Naive thymus-derived CD8-positive, alpha-beta T cell (primary cell): ENCODE results near the gene CNIH2. TPM values are rescaled to one million over a fixed set of nuclear protein-coding genes. Genes with fewer than 3 reads are reported as not detected.

ENCODE experiments used
- ATAC-seq, 2 donors: fragments of 150-1000 bp; cut with Tn5 transposase in 1 of 2; sonication (Bioruptor Pico), chemical (Tn5 transposase) in 1 of 2; 1 replicate in 1 of 2; 2 replicates in 1 of 2; pipeline ENCODE4 v1.10.0; 2021; ENCODE audit warnings: mild to moderate bottlenecking in 2 of 2, moderate library complexity in 2 of 2
- POLR2A ChIA-PET: fragments of 350-600 bp; sonication (Branson Sonifier 250); formaldehyde crosslinking; loops from one replicate; lab custom pipeline; 2021; ENCODE audit warnings: antibody characterized with exemption; lab: Charles Lee
- DNase-seq, 10 donors: peaks; one replicate each; pipeline versions ENCODE4 v3.0.0 to v3.0.0-alpha.2; 2020 to 2022
- H3K27ac Mint-ChIP-seq, 10 donors: one replicate each; pipeline ENCODE4 v1.8.0; 2020 to 2022; ENCODE audit warnings: mild to moderate bottlenecking in 10 of 10, mixed read lengths in 10 of 10, moderate library complexity in 4 of 10, inconsistent platforms in 1 of 10
- H3K27me3 Mint-ChIP-seq, 5 donors: one replicate each; pipeline ENCODE4 v1.8.0; 2021 to 2022; ENCODE audit warnings: mixed read lengths in 5 of 5
- H3K36me3 Mint-ChIP-seq, 3 donors: one replicate each; pipeline ENCODE4 v1.8.0; 2020 to 2022; ENCODE audit warnings: mixed read lengths in 3 of 3, mild to moderate bottlenecking in 2 of 3, inconsistent platforms in 1 of 3
- H3K4me1 Mint-ChIP-seq, 4 donors: one replicate each; pipeline ENCODE4 v1.8.0; 2021 to 2022; ENCODE audit warnings: mixed read lengths in 4 of 4
- H3K4me3 Mint-ChIP-seq, 10 donors: one replicate each; pipeline ENCODE4 v1.8.0; 2020 to 2022; ENCODE audit warnings: mild to moderate bottlenecking in 10 of 10, mixed read lengths in 10 of 10, moderate library complexity in 6 of 10, inconsistent platforms in 1 of 10
- H3K9me3 Mint-ChIP-seq, 9 donors: one replicate each; pipeline ENCODE4 v1.8.0; 2020 to 2022; ENCODE audit warnings: mixed read lengths in 9 of 9, mild to moderate bottlenecking in 3 of 9, inconsistent platforms in 1 of 9, moderate library complexity in 1 of 9
- polyA plus RNA-seq, 3 donors: library from polyadenylated mRNA; unstranded; fragments of 300-500 nt; fragmentation: Illumina TruSeq; gene quantifications; one replicate each; pipeline ENCODE4 v1.2.3, GENCODE V29; 2021
- total RNA-seq, 8 experiments: library from RNA in 2 of 8; stranded (reverse) in 2 of 8; gene quantifications; one replicate each; pipeline ENCODE4 v1.2.3 and lab custom pipeline; 2021 to 2026

The CNIH2 gene
- total and polyA plus RNA-seq, 5 experiments from 2014 or later: 1.1 to 2.8 TPM; not detected in 3

GRCh38 chr11:66286699-66287098, 8.7 kb downstream of the CNIH2 start:
- DNase-seq: no peak
- Mint-ChIP-seq H3K36me3 (peaks cover 0 to 5% (median 0%) of the 10 kb centered on the region in 3 donors), H3K4me3 (peak overlapping the region in 7 of 10 donors; percentile 12 to 91 (median 68)), H3K27ac (peak overlapping the region in 5 of 10 donors; percentile 2 to 88 (median 66)), H3K4me1 (peaks cover 18 to 61% (median 51%) of the 10 kb centered on the region in 4 donors), H3K9me3 (no peaks in the 10 kb centered on the region), H3K27me3 (peaks cover 0 to 8% (median 0%) of the 10 kb centered on the region in 5 donors)
- no peak for ATAC-seq
- POLR2A ChIA-PET: interaction anchor here (1.3 to 11.2 kb wide), 3 partner anchors 19 to 30 kb away, joined by 3 to 102 read pairs (median 4); partner anchors contain the start of genes CD248 and RAB1B

- ATAC-seq (no peak), DNase-seq (no peak)
- H3K4me3 Mint-ChIP-seq: peak overlapping the region; percentile 56 to 93 (median 81)
- POLR2A ChIA-PET: interaction anchor here (0.5 to 11.2 kb wide), 6 partner anchors 8 to 357 kb away, joined by 3 to 102 read pairs (median 4); partner anchors contain the start of genes CD248 and RAB1B
- peaks cover 0 to 5% (median 0%) of the 10 kb centered on the region in 3 donors for H3K36me3 Mint-ChIP-seq
- peak overlapping the region in 6 of 10 donors; percentile 43 to 93 (median 68) for H3K27ac Mint-ChIP-seq
- H3K4me1 Mint-ChIP-seq: peaks cover 16 to 56% (median 46%) of the 10 kb centered on the region in 4 donors
- no peaks in the 10 kb centered on the region for H3K9me3 Mint-ChIP-seq
- peaks cover 0 to 8% (median 3%) of the 10 kb centered on the region in 5 donors for H3K27me3 Mint-ChIP-seq
Measured at GRCh38 chr11:66287211-66287888, 9.4 kb downstream of the CNIH2 start.

GRCh38 chr11:66287889-66288670, 10.1 kb downstream of the CNIH2 start:
- Mint-ChIP-seq H3K27ac (peak overlapping the region; percentile 68 to 95 (median 87)), H3K36me3 (peaks cover 0 to 5% (median 0%) of the 10 kb centered on the region in 3 donors), H3K4me3 (peak overlapping the region; percentile 84 to 96 (median 92)), H3K4me1 (peaks cover 19 to 54% (median 46%) of the 10 kb centered on the region in 4 donors), H3K27me3 (peaks cover 2 to 14% (median 10%) of the 10 kb centered on the region in 5 donors), H3K9me3 (no peaks in the 10 kb centered on the region)
- no peak for ATAC-seq
- POLR2A ChIA-PET: interaction anchor here (0.5 to 11.2 kb wide), 12 partner anchors 9 to 401 kb away, joined by 3 to 102 read pairs (median 6); partner anchors contain the start of genes BRMS1, CD248 and RAB1B
- no peak for DNase-seq

- Mint-ChIP-seq H3K27me3 (peaks cover 2 to 20% (median 13%) of the 10 kb centered on the region in 5 donors), H3K9me3 (no peaks in the 10 kb centered on the region), H3K4me3 (peak within 1 kb of the TSS; percentile 84 to 96 (median 92)), H3K27ac (peak within 1 kb of the TSS; percentile 88 to 97 (median 94)), H3K4me1 (peaks cover 19 to 51% (median 45%) of the 10 kb centered on the region in 4 donors), H3K36me3 (peaks cover 0 to 5% (median 0%) of the 10 kb centered on the region in 3 donors)
- DNase-seq (peak; percentile 94 to 99 (median 98)), ATAC-seq (peak; percentile 90 to 94)
- POLR2A ChIA-PET: interaction anchor here (0.5 to 2.2 kb wide), 20 partner anchors 9 to 780 kb away, joined by 3 to 27 read pairs (median 5); partner anchors contain the start of genes BRMS1, CD248, MAP3K11 and RAB1B
Measured at GRCh38 chr11:66288671-66289547, 10.9 kb downstream of the CNIH2 start, which contains the start of gene YIF1A. YIF1A (minus strand) TSS chr11:66289143; CDS start chr11:66288985, 158 bp downstream.

- peaks cover 2 to 23% (median 13%) of the 10 kb centered on the region in 5 donors for H3K27me3 Mint-ChIP-seq
- DNase-seq (peak in 5 of 10 donors; percentile 59 to 90 (median 75)), ATAC-seq (peak; percentile 56 to 61)
- H3K36me3 Mint-ChIP-seq: peaks cover 0 to 5% (median 0%) of the 10 kb centered on the region in 3 donors
- peak overlapping the region; percentile 84 to 96 (median 92) for H3K4me3 Mint-ChIP-seq
- peaks cover 19 to 51% (median 44%) of the 10 kb centered on the region in 4 donors for H3K4me1 Mint-ChIP-seq
- POLR2A ChIA-PET: interaction anchor here (0.5 to 2.2 kb wide), 22 partner anchors 8 to 781 kb away, joined by 3 to 27 read pairs (median 5); partner anchors contain the start of genes BRMS1, CD248, MAP3K11 and RAB1B
- peak overlapping the region; percentile 88 to 97 (median 94) for H3K27ac Mint-ChIP-seq
- H3K9me3 Mint-ChIP-seq: no peaks in the 10 kb centered on the region
Measured at GRCh38 chr11:66289548-66290329, 11.8 kb downstream of the CNIH2 start.

GRCh38 chr11:66290330-66290621, 12.3 kb downstream of the CNIH2 start:
- ATAC-seq (no peak), DNase-seq (no peak)
- Mint-ChIP-seq H3K27me3 (peaks cover 2 to 23% (median 13%) of the 10 kb centered on the region in 5 donors), H3K36me3 (peaks cover 0 to 5% (median 0%) of the 10 kb centered on the region in 3 donors), H3K27ac (peak overlapping the region in 6 of 10 donors; percentile 44 to 97 (median 94)), H3K9me3 (no peaks in the 10 kb centered on the region), H3K4me1 (peaks cover 19 to 49% (median 44%) of the 10 kb centered on the region in 4 donors), H3K4me3 (peak overlapping the region; percentile 84 to 96 (median 92))
- POLR2A ChIA-PET: interaction anchor here (0.6 to 2.1 kb wide), 4 partner anchors 11 to 81 kb away, joined by 4 to 16 read pairs (median 6); partner anchors contain the start of gene CD248

GRCh38 chr11:66291303-66291705, 13.3 kb downstream of the CNIH2 start:
- DNase-seq: no peak
- Mint-ChIP-seq H3K36me3 (peaks cover 0 to 3% (median 0%) of the 10 kb centered on the region in 3 donors), H3K4me1 (peaks cover 19 to 45% (median 42%) of the 10 kb centered on the region in 4 donors), H3K4me3 (peak overlapping the region in 8 of 10 donors; percentile 22 to 95 (median 88)), H3K27ac (peak overlapping the region in 1 of 10 donors; percentile 59), H3K9me3 (no peaks in the 10 kb centered on the region), H3K27me3 (peaks cover 2 to 23% (median 13%) of the 10 kb centered on the region in 5 donors)
- ATAC-seq: no peak
- POLR2A ChIA-PET: interaction anchor here (0.6 to 1.3 kb wide), 4 partner anchors 9 to 302 kb away, joined by 3 to 6 read pairs (median 4); no protein-coding TSS in a partner anchor

GRCh38 chr11:66291706-66292542, 13.9 kb downstream of the CNIH2 start, which contains the start of gene TMEM151A:
TMEM151A (plus strand) TSS chr11:66291894; CDS start chr11:66292014, 120 bp downstream.
- Mint-ChIP-seq H3K4me1 (peaks cover 19 to 41% (median 40%) of the 10 kb centered on the region in 4 donors), H3K27me3 (peaks cover 2 to 23% (median 13%) of the 10 kb centered on the region in 5 donors), H3K4me3 (peak within 1 kb of the TSS; percentile 84 to 96 (median 92)), H3K27ac (peak within 1 kb of the TSS in 3 of 10 donors; percentile 43 to 95 (median 59)), H3K9me3 (no peaks in the 10 kb centered on the region), H3K36me3 (no peaks in the 10 kb centered on the region)
- DNase-seq (peak in 2 of 10 donors; percentile 42 to 62), ATAC-seq (no peak)
- POLR2A ChIA-PET: interaction anchor here (0.6 to 1.2 kb wide), 3 partner anchors 9 to 303 kb away, joined by 3 to 6 read pairs (median 5); no protein-coding TSS in a partner anchor

GRCh38 chr11:66292543-66293332, 14.8 kb downstream of the CNIH2 start:
- POLR2A ChIA-PET: no interaction called here
- H3K4me1 Mint-ChIP-seq: peaks cover 19 to 40% (median 33%) of the 10 kb centered on the region in 4 donors
- DNase-seq: no peak
- H3K27me3 Mint-ChIP-seq: peaks cover 2 to 23% (median 13%) of the 10 kb centered on the region in 5 donors
- no peaks in the 10 kb centered on the region for H3K36me3 Mint-ChIP-seq
- H3K27ac Mint-ChIP-seq: no peak overlapping the region
- ATAC-seq: no peak
- H3K9me3 Mint-ChIP-seq: no peaks in the 10 kb centered on the region
- H3K4me3 Mint-ChIP-seq: peak overlapping the region; percentile 50 to 85 (median 58)
